Lung microvascular endothelial cell (primary cell): ENCODE measurements around the gene CDKN2B-AS1. TPM values are rescaled to one million over a fixed set of nuclear protein-coding genes. Genes with fewer than 3 reads are reported as not detected.
A peak's percentile ranks its signal among the peaks of the same experiment; 100 is the strongest.
"Not testable (repeated sequence)": the region's sequence is repeated elsewhere in the genome, so short reads cannot be mapped to it uniquely, and the experiment has no call there.

Source experiments
- DNase-seq, 2 donors: peaks; one replicate each; pipeline versions ENCODE4 v3.0.0 to v3.0.0-alpha.2; 2010; ENCODE audit warnings: low read depth in 2 of 2
- total RNA-seq: library from RNA; depleted of rRNA; stranded (reverse); fragments of >200 nt; gene quantifications from 2 replicates; pipeline ENCODE4 v1.2.1, GENCODE V29; 2014

CDKN2B-AS1 gene
- total RNA-seq, 1 donor from 2014 or later: 0.60 TPM

GRCh38 chr9:22043928-22044327, 49.3 kb downstream of the CDKN2B-AS1 start:
- DNase-seq: no peak

- peak; percentile 13 to 93 for DNase-seq
These were observed 50.0 kb downstream of the CDKN2B-AS1 start for GRCh38 chr9:22044583-22044982.

- peak in 1 of 2 donors; percentile 53 for DNase-seq
These were observed 50.8 kb downstream of the CDKN2B-AS1 start for GRCh38 chr9:22045423-22045822.

- no peak for DNase-seq
These were observed 51.8 kb downstream of the CDKN2B-AS1 start for GRCh38 chr9:22046243-22046885.

- no peak for DNase-seq
These were observed 53.0 kb downstream of the CDKN2B-AS1 start for GRCh38 chr9:22047596-22047995.

- DNase-seq: peak in 1 of 2 donors; percentile 67
These were observed 54.8 kb downstream of the CDKN2B-AS1 start for GRCh38 chr9:22049411-22049810.

GRCh38 chr9:22050924-22051323, 56.3 kb downstream of the CDKN2B-AS1 start:
- peak; percentile 68 to 82 for DNase-seq

GRCh38 chr9:22052376-22052945, 57.9 kb downstream of the CDKN2B-AS1 start:
- peak; percentile 81 to 99 for DNase-seq

- DNase-seq: peak; percentile 22 to 36
These were observed 58.6 kb downstream of the CDKN2B-AS1 start for GRCh38 chr9:22053178-22053577.

GRCh38 chr9:22054076-22054475, 59.5 kb downstream of the CDKN2B-AS1 start:
- DNase-seq: no peak

- DNase-seq: no peak
These were observed 59.9 kb downstream of the CDKN2B-AS1 start for GRCh38 chr9:22054529-22054928.

- DNase-seq: no peak
These were observed 60.5 kb downstream of the CDKN2B-AS1 start for GRCh38 chr9:22055090-22055489.

- no peak for DNase-seq
These were observed 61.8 kb downstream of the CDKN2B-AS1 start for GRCh38 chr9:22056402-22056801.

- not testable (repeated sequence) for DNase-seq
These were observed 63.4 kb downstream of the CDKN2B-AS1 start for GRCh38 chr9:22057972-22058371.

GRCh38 chr9:22060831-22061383, 66.3 kb downstream of the CDKN2B-AS1 start:
- no peak for DNase-seq

- no peak for DNase-seq
These were observed 70.4 kb downstream of the CDKN2B-AS1 start for GRCh38 chr9:22064957-22065356.

GRCh38 chr9:22065431-22066200, 71.0 kb downstream of the CDKN2B-AS1 start:
- DNase-seq: no peak

- no peak for DNase-seq
These were observed 72.6 kb downstream of the CDKN2B-AS1 start for GRCh38 chr9:22067196-22067595.

GRCh38 chr9:22068369-22068768, 73.8 kb downstream of the CDKN2B-AS1 start:
- DNase-seq: no peak

GRCh38 chr9:22073349-22073748, 78.8 kb downstream of the CDKN2B-AS1 start:
- no peak for DNase-seq

- no peak for DNase-seq
These were observed 83.5 kb downstream of the CDKN2B-AS1 start for GRCh38 chr9:22078081-22078480.

- peak in 1 of 2 donors; percentile 17 for DNase-seq
These were observed 85.3 kb downstream of the CDKN2B-AS1 start for GRCh38 chr9:22079873-22080341.
